ENCODE results near the gene CAMTA1.

CAMTA1 gene

DNA sequence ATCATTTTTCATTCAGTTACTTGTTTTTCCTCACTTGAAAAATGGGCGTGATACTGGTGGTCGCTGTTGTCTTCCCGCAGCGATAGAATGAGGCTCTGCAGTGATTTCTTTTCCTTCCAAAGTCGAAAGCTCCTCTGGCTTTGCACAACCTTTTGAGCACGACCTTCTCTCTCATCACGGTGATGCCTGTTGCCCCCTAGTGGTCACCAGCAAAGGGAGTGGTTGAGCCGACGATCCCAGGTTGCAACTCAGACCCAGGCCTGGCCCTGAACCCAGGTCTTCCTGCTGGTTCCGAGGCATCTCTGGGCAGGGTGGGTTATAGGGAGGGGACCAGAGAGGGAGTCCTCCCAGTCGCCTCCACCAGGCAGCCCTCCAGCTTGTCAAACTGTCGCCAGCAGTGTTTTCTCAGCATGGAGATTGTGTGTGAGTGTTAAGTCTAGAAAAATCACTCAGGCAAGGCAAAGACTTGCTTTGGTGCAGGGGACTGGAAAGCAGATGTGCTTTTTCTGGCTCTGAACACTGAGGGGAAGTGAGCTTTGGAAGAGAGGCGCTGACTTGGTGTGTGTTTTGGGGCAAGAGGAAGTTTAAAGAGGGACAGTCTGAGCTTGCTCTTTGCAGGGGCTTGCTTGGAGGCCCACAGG is 285.3 kb downstream of the CAMTA1 start:
- peak in 1 of 2 donors; percentile 15 for DNase-seq (ENCODE audit: low read depth in 2 of 2)

- no peak for DNase-seq (ENCODE audit: low read depth in 2 of 2)
Observed at GRCh38 chr1:7076117-7076516, 290.9 kb downstream of the CAMTA1 start.

- DNase-seq (ENCODE audit: low read depth in 2 of 2), result no peak
Observed at GRCh38 chr1:7076572-7076971, 291.3 kb downstream of the CAMTA1 start.

- DNase-seq (ENCODE audit: low read depth in 2 of 2), result no peak
Observed at GRCh38 chr1:7077136-7077535, 291.9 kb downstream of the CAMTA1 start.

GRCh38 chr1:7077970-7078369 is 292.7 kb downstream of the CAMTA1 start:
- no peak for DNase-seq (ENCODE audit: low read depth in 2 of 2)

GRCh38 chr1:7079637-7080036 is 294.4 kb downstream of the CAMTA1 start:
- no peak for DNase-seq (ENCODE audit: low read depth in 2 of 2)

DNA sequence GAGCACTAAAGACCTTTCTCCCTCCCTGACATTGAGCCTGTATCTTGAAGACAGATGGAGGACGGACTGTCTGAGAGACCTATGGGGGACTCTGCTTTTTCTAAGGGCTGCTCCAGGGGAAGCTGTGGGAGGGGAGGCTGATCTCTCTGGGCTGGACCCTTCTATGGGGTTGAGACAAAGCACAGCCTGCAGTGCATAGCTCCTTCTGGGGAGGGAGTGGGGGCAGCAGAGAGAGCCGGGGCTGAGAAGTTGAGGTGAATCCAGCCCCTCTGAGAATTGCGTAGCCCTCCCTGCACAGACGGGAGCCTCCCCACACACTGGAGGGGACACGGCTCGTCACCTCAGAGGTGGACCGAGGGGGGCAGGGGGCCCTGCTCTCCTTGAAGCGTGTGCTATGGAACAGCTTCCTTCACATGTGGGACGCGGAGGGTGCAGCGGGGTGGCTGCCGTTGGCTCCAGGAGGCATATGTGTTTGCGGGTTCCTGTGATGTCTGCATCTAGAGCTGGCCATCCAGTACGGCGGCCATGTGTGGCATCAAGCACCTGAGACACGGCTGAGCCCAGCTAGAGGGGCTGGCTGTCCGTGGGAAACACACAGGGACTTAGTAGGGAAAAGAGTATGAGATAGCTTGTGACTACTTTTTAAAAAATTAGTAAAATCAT is 299.1 kb downstream of the CAMTA1 start:
- DNase-seq (ENCODE audit: low read depth in 2 of 2), result no peak

DNA sequence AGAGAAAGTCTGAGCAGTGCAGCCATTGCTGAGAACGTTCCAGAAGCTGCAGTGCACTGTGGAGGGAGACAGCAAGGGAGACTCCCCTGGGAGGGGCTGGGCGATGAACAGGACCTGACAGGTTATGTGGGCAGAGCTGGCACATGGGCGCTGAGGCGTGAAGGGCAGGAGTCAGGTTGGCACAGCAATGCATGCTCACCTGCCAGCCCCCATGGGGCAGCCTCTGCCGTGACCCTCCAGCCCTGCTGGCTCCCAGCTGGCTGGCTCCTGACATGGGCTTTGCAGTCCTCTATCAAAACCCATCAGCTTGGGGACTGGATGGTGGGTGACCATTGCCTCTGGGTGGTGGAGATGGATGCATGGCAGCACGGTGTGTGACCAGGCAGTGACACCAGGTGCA is 300.3 kb downstream of the CAMTA1 start:
- no peak for DNase-seq (ENCODE audit: low read depth in 2 of 2)

- no peak for DNase-seq (ENCODE audit: low read depth in 2 of 2)
Observed at GRCh38 chr1:7086106-7086505, 300.9 kb downstream of the CAMTA1 start.

DNA sequence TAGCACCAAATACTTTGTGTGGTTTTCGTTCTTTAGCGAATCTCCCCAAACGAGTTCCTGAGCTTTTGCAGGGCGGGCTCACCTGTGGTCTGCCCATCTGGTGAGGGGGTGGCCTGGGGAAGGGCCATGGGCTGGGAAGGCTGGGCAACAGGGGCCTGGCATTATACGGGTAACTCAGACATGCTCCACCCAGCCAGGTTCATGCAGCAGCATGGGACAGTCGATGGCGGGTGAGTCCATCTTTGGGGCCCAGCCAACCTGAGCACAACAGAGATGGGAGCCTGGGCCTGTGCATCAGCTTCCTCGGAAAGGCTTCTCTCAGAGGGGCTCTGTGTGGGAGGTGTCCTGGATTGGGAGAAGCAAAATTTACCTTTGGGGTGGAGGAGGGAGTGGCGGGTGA is 302.6 kb downstream of the CAMTA1 start:
- no peak for DNase-seq (ENCODE audit: low read depth in 2 of 2)

- DNase-seq (ENCODE audit: low read depth in 2 of 2), result no peak
Observed at GRCh38 chr1:7089497-7089896, 304.2 kb downstream of the CAMTA1 start.

- DNase-seq (ENCODE audit: low read depth in 2 of 2), result no peak
Observed at GRCh38 chr1:7093297-7093696, 308.0 kb downstream of the CAMTA1 start.

DNA sequence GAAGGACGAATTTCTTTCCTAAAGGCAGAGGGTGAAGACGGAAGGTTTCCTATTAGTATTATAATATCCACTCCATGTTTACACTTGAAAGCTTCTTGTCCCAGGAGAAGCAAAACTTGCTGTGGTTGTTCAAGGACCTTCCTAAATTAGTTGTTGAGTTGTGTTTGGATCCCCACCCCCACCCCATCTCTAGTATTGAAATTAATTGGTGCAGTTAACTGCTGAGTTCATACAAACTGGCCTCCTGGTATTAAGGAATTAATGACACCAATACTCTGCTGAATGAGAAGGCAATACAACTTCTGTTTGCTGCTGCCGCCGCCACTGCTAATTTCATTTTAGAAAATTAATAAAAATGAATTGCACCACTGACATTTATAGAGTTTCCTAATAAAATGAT is 308.8 kb downstream of the CAMTA1 start:
- DNase-seq (ENCODE audit: low read depth in 2 of 2), result no peak

- no peak for DNase-seq (ENCODE audit: low read depth in 2 of 2)
Observed at GRCh38 chr1:7094509-7094908, 309.3 kb downstream of the CAMTA1 start.

GRCh38 chr1:7095343-7095964 is 310.2 kb downstream of the CAMTA1 start:
- no peak for DNase-seq (ENCODE audit: low read depth in 2 of 2)

GRCh38 chr1:7097938-7098592 is 312.8 kb downstream of the CAMTA1 start:
- no peak for DNase-seq (ENCODE audit: low read depth in 2 of 2)

DNA sequence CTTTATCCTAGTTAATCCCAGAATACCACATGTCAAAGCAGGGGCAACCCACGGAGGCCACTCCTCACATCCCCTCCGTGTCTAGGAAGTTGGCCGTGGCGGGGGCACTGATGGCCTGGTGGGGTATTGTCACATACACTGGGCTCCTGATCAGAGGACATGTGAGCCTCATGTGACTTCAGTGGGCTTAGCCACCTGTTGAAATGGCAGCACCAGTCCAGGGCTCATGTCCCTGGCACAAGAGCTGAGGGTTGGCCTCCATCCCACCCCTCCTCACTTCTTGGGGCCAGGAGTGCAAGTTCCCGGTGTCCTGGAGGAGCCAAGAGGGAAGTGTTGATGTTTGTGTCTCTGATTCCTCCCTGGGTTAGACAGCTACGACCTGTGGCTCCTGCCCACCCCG is 313.4 kb downstream of the CAMTA1 start:
- no peak for DNase-seq (ENCODE audit: low read depth in 2 of 2)

- no peak for DNase-seq (ENCODE audit: low read depth in 2 of 2)
Observed at GRCh38 chr1:7100479-7100878, 315.2 kb downstream of the CAMTA1 start.

- DNase-seq (ENCODE audit: low read depth in 2 of 2), result no peak
Observed at GRCh38 chr1:7101187-7101586, 315.9 kb downstream of the CAMTA1 start.

- no peak for DNase-seq (ENCODE audit: low read depth in 2 of 2)
Observed at GRCh38 chr1:7103361-7103782, 318.1 kb downstream of the CAMTA1 start.

- DNase-seq (ENCODE audit: low read depth in 2 of 2), result no peak
Observed at GRCh38 chr1:7103874-7104273, 318.6 kb downstream of the CAMTA1 start.

DNA sequence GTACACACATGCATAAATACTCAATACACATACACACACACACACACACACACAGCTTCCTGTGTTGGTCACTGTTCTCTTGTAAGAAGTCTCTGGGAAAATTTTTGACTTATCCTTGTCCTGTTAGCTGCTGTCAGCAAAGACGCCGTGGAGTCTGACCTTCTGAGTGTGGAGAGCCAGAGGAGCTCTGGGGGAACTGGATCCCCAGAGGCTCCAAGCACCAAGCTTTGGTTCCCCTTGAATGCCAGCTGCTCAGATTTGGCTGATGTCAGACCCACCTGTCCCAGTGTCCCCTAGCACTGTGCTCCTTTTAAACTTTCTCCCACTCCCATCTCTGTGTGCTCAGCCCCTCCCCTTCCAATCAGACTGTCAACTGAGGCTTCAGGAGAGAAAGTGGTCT is 319.1 kb downstream of the CAMTA1 start:
- DNase-seq (ENCODE audit: low read depth in 2 of 2), result no peak

DNA sequence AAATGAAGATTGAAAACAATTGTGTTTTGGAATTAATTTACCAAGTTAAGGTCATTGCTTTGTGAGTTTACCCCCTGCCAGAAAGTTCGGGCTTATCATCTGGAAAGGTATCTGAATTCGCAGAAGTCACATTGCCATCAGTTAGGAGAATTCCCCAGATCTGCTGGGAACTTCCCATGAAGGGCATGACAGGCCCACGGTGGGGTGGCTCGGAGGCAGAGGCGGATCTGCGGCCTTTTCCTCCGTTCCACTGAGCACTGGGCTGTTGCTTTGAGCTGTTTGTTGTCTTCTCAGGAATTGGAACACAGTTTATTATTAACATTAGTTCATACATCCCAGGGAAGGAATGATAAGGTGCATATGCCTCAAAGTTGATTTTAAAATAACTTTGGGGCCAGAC is 320.0 kb downstream of the CAMTA1 start:
- no peak for DNase-seq (ENCODE audit: low read depth in 2 of 2)
